Panc1 (cell line): Measurements from ENCODE around the gene SPATC1L. TPM values are rescaled to one million over a fixed set of nuclear protein-coding genes. Genes with fewer than 3 reads are reported as not detected.

Experiments used
- ATAC-seq: fragments of 200-7000 bp; cut with Tn5 transposase; 2 replicates; pipeline ENCODE4 v1.9.1; 2020; ENCODE audit warnings: mild to moderate bottlenecking, moderate library complexity
- BruUV-seq: library from RNA; stranded (reverse); fragments of 400-500 nt; replicated peaks from 2 replicates; lab custom pipeline; 2021; lab: Mats Ljungman, UMichigan
- CTCF ChIA-PET: fragments of 300-600 bp; sonication (Branson Sonifier 250); formaldehyde crosslinking; loops from one replicate; lab custom pipeline; 2022; ENCODE audit warnings: antibody characterized with exemption; lab: Charles Lee
- POLR2A ChIA-PET: fragments of 300-600 bp; sonication (Branson Sonifier 250); formaldehyde crosslinking; loops from one replicate; lab custom pipeline; 2022; ENCODE audit warnings: antibody characterized with exemption; lab: Charles Lee
- DNase-seq: peaks from one replicate; pipeline ENCODE4 v3.0.0-alpha.2; 2010; ENCODE audit warnings: low read depth, low spot score
- H3K27ac ChIP-seq: 2 replicates; pipeline ENCODE4 v1.5.1; 2011; ENCODE audit warnings: mild to moderate bottlenecking, low read length, inconsistent platforms
- H3K27me3 ChIP-seq: fragments of 200-500 bp; sonication (Bioruptor generic); 2 replicates; pipeline ENCODE4 v1.6.0; 2014; ENCODE audit warnings: low read length, inconsistent platforms; ENCODE audit not compliant: control insufficient read depth, insufficient read depth
- H3K36me3 ChIP-seq: fragments of 200-500 bp; sonication (Bioruptor generic); 2 replicates; pipeline ENCODE4 v1.5.1; 2014; ENCODE audit warnings: inconsistent platforms, mild to moderate bottlenecking, low read length, moderate library complexity; ENCODE audit not compliant: control insufficient read depth, insufficient read depth
- H3K4me1 ChIP-seq: 2 replicates; pipeline ENCODE4 v1.5.1; 2011; ENCODE audit warnings: inconsistent platforms, mild to moderate bottlenecking, low read length, moderate library complexity; ENCODE audit not compliant: control insufficient read depth, insufficient read depth
- H3K4me3 ChIP-seq, 2 experiments: 2 replicates each; pipeline ENCODE4 v1.5.1; 2011 to 2012; ENCODE audit warnings: low read depth in 2 of 2, low read length in 2 of 2, mild to moderate bottlenecking in 2 of 2, inconsistent platforms in 1 of 2, moderate library complexity in 1 of 2
- H3K9me3 ChIP-seq: fragments of 200-500 bp; sonication (Bioruptor generic); 2 replicates; pipeline ENCODE4 v1.5.1; 2014; ENCODE audit warnings: low read depth, mild to moderate bottlenecking, inconsistent platforms, low read length, moderate library complexity; ENCODE audit not compliant: control insufficient read depth, insufficient read depth
- CTCF ChIP-seq: fragments of 450-650 bp; IDR thresholded peaks from 2 replicates; pipeline ENCODE4 v1.5.1; 2017; ENCODE audit warnings: mild to moderate bottlenecking
- POLR2AphosphoS5 ChIP-seq: IDR thresholded peaks from 2 replicates; pipeline ENCODE4 v1.6.1; 2012; ENCODE audit warnings: mild to moderate bottlenecking, low read depth, low read length, moderate library complexity
- REST ChIP-seq, 2 experiments: IDR thresholded peaks; 2 replicates each; pipeline ENCODE4 v1.6.1; 2011 to 2012; ENCODE audit warnings: low read depth in 2 of 2, control low read depth in 1 of 2, low read length in 1 of 2, mild to moderate bottlenecking in 1 of 2, moderate library complexity in 1 of 2; ENCODE audit not compliant: insufficient read depth in 1 of 2
- SIN3A ChIP-seq: IDR thresholded peaks from 2 replicates; pipeline ENCODE4 v1.6.1; 2012; ENCODE audit warnings: low read depth, mild to moderate bottlenecking, low read length, moderate library complexity, borderline replicate concordance; ENCODE audit not compliant: insufficient read depth
- TCF7L2 ChIP-seq: IDR thresholded peaks from 2 replicates; pipeline ENCODE4 v1.6.1; 2011; ENCODE audit warnings: mild to moderate bottlenecking, low read depth, low read length, inconsistent platforms
- in situ Hi-C: cut with HindIII; loops from 2 replicates; pipeline ENCODE4 v1.10.0; 2016; ENCODE audit warnings: low sequenced_read_pairs, low pct_unique_long_range_greater_than_20kb
- intact Hi-C: fragments of 100-400 bp; cut with micrococcal nuclease; formaldehyde crosslinking; loops from one replicate; pipeline ENCODE4 v1.10.0; 2022; ENCODE audit not compliant: unreplicated experiment
- total RNA-seq: library from RNA; stranded (reverse); gene quantifications from one replicate; pipeline ENCODE4 v1.2.1, GENCODE V29; 2021; ENCODE audit not compliant: unreplicated experiment

SPATC1L gene
- total RNA-seq, 1 experiment from 2014 or later, result 0.26 TPM

- POLR2A ChIA-PET, result no interaction called here
- in situ Hi-C loops (no loop called here), intact Hi-C loops (no loop called here)
- no TSS peak for BruUV-seq
- ATAC-seq, result no peak
- Histone ChIP-seq H3K36me3 (no peaks in the 10 kb centered on the region), H3K4me1 (no peaks in the 10 kb centered on the region), H3K4me3 (no peak overlapping the region), H3K27me3 (no peaks in the 10 kb centered on the region), H3K27ac (no peak overlapping the region), H3K9me3 (no peaks in the 10 kb centered on the region)
- CTCF ChIA-PET, result no interaction called here
- TF ChIP-seq POLR2AphosphoS5 (no peak), SIN3A (no peak), REST (IDR thresholded peaks at IDR 0.05; ENCODE audit: insufficient read depth in 1 of 2, low read depth in 2 of 2, low read length in 1 of 2) (no peak), TCF7L2 (no peak), CTCF (no peak)
- DNase-seq, result no peak
Observed at GRCh38 chr21:46128106-46128932, 55.9 kb downstream of the SPATC1L start.

GRCh38 chr21:46127239-46128105 lies 56.8 kb downstream of the SPATC1L start:
- in situ Hi-C loops, result no loop called here
- Histone ChIP-seq H3K9me3 (no peaks in the 10 kb centered on the region), H3K36me3 (no peaks in the 10 kb centered on the region), H3K4me1 (no peaks in the 10 kb centered on the region), H3K27me3 (no peaks in the 10 kb centered on the region), H3K27ac (no peak overlapping the region), H3K4me3 (no peak overlapping the region)
- TF ChIP-seq POLR2AphosphoS5 (no peak), REST (IDR thresholded peaks at IDR 0.05; ENCODE audit: insufficient read depth in 1 of 2, low read depth in 2 of 2, low read length in 1 of 2) (no peak), CTCF (no peak), TCF7L2 (no peak), SIN3A (no peak)
- ATAC-seq, result no peak
- ChIA-PET CTCF (no interaction called here), POLR2A (no interaction called here)
- intact Hi-C loops, result no loop called here
- BruUV-seq, result no TSS peak
- no peak for DNase-seq
